HEK293T (cell line): Measurements from ENCODE around the gene MTURN.
"Not testable (repeated sequence)": the region's sequence is repeated elsewhere in the genome, so short reads cannot be mapped to it uniquely, and the experiment has no call there.

ENCODE experiments used
- CTCF ChIA-PET: fragments of 350-600 bp; formaldehyde crosslinking; extraction: SDS; loops from one replicate; lab custom pipeline; 2021; ENCODE audit warnings: antibody characterized with exemption, inconsistent platforms; lab: Yijun Ruan, JAX
- POLR2A ChIA-PET: fragments of 350-600 bp; formaldehyde crosslinking; extraction: SDS; loops from one replicate; lab custom pipeline; 2020; ENCODE audit warnings: antibody characterized with exemption, inconsistent platforms; lab: Yijun Ruan, JAX
- DNase-seq: peaks from one replicate; pipeline ENCODE4 v3.0.0; 2012; ENCODE audit warnings: mixed read lengths; ENCODE audit errors: extremely low spot score
- ARNT ChIP-seq: fragments of 450-650 bp; IDR thresholded peaks from 2 replicates; pipeline ENCODE4 v1.6.1; 2017; ENCODE audit warnings: mild to moderate bottlenecking
- BHLHE40 ChIP-seq: fragments of 450-650 bp; IDR thresholded peaks from 2 replicates; pipeline ENCODE4 v1.6.1; 2016; ENCODE audit warnings: mild to moderate bottlenecking, moderate library complexity, borderline replicate concordance
- CTBP1 ChIP-seq: fragments of 450-650 bp; IDR thresholded peaks from 2 replicates; pipeline ENCODE4 v1.6.1; 2016; ENCODE audit warnings: borderline replicate concordance
- ELF4 ChIP-seq: fragments of 450-650 bp; IDR thresholded peaks from 2 replicates; pipeline ENCODE4 v1.6.1; 2017; ENCODE audit warnings: antibody characterized with exemption
- FOXA1 ChIP-seq: fragments of 450-650 bp; IDR thresholded peaks from 2 replicates; pipeline ENCODE4 v1.6.1; 2016; ENCODE audit warnings: mild to moderate bottlenecking
- FOXK2 ChIP-seq: fragments of 450-650 bp; IDR thresholded peaks from 2 replicates; pipeline ENCODE4 v1.6.1; 2016; ENCODE audit warnings: mild to moderate bottlenecking
- FOXM1 ChIP-seq: fragments of 450-650 bp; IDR thresholded peaks from 2 replicates; pipeline ENCODE4 v1.6.1; 2017; ENCODE audit warnings: mild to moderate bottlenecking, borderline replicate concordance
- HDGF ChIP-seq: fragments of 450-650 bp; IDR thresholded peaks from 2 replicates; pipeline ENCODE4 v1.6.1; 2017; ENCODE audit warnings: antibody characterized with exemption, borderline replicate concordance
- L3MBTL2 ChIP-seq: fragments of 450-650 bp; conservative IDR thresholded peaks from 2 replicates; pipeline ENCODE4 v1.6.1; 2016; ENCODE audit warnings: mild to moderate bottlenecking
- LEF1 ChIP-seq: fragments of 450-650 bp; IDR thresholded peaks from 2 replicates; pipeline ENCODE4 v1.6.1; 2017; ENCODE audit warnings: mild to moderate bottlenecking, borderline replicate concordance
- NFRKB ChIP-seq: fragments of 450-650 bp; IDR thresholded peaks from 2 replicates; pipeline ENCODE4 v1.6.1; 2016; ENCODE audit warnings: mild to moderate bottlenecking, moderate library complexity
- SP1 ChIP-seq: fragments of 450-650 bp; IDR thresholded peaks from 2 replicates; pipeline ENCODE4 v1.6.1; 2017
- SUZ12 ChIP-seq: fragments of 450-650 bp; IDR thresholded peaks from 2 replicates; pipeline ENCODE4 v1.6.1; 2016; ENCODE audit warnings: mild to moderate bottlenecking
- TARDBP ChIP-seq: fragments of 450-650 bp; IDR thresholded peaks from 2 replicates; pipeline ENCODE4 v1.6.1; 2016
- ZNF384 ChIP-seq: fragments of 450-650 bp; IDR thresholded peaks from 2 replicates; pipeline ENCODE4 v1.6.1; 2016
- TF ChIP-seq, protein P1 (sequence below): fragments of 450-650 bp; IDR thresholded peaks from 2 replicates; pipeline ENCODE4 v1.6.1; 2016

Gene MTURN

DNA sequence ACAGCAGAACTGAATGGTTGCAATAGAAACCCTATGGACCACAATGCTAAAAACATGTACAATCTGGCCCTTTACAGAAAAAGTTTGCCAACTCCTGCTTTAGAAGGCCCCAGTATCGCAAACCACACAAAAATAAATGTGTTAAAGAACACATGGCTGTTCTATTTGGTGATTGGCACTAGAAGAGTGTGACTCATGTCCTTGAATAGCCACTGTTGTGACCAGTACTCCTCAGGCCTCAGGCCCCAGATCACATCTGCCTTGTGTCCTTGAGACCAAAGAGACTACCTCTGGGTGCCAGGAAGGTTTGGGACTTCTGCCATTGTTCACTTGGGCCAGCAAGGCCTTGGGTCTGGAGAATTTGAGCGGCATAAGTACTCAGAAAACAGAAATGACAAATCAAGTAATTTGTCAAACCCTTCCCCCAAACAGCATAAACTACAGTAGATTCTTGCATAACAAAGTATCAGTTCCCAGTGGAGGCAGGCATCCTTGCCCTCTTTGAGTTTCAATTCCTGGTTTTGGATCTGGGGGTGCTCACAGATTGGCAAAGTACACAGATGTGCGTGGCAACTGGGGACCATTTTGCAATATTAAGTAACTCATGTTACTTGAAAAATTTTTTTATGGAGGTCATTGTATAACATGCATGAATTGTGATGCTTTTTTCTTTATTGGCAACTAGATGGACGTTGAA lies 50.2 kb downstream of the MTURN start:
- no peak for DNase-seq
- CTCF ChIA-PET, result no interaction called here
- TF ChIP-seq NFRKB (no peak), ZNF384 (no peak), LEF1 (no peak), FOXK2 (no peak), FOXA1 (no peak), HDGF (no peak), CTBP1 (no peak), SP1 (no peak), ELF4 (no peak), FOXM1 (no peak)
- TF ChIP-seq, protein P1, sequence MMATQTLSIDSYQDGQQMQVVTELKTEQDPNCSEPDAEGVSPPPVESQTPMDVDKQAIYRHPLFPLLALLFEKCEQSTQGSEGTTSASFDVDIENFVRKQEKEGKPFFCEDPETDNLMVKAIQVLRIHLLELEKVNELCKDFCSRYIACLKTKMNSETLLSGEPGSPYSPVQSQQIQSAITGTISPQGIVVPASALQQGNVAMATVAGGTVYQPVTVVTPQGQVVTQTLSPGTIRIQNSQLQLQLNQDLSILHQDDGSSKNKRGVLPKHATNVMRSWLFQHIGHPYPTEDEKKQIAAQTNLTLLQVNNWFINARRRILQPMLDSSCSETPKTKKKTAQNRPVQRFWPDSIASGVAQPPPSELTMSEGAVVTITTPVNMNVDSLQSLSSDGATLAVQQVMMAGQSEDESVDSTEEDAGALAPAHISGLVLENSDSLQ, result no peak
- POLR2A ChIA-PET, result no interaction called here

DNA sequence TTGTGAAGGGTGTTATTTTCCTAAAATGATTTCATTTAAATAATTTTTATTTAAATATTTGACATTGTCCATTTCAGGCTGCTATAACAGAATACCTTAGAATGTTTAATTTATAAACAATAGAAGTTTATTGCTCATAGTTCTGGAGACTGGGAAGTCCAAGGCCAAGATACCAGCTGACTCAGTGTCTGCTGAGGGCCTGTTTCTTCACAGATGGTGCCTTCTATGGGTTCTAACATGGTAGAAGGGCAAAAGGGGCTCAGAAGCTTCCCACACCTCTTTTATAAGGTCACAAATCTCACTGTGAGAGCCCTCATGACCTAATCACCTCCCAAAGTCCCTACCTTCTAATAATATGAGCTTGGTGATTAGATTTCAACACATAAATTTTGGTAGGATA lies 50.7 kb downstream of the MTURN start:
- TF ChIP-seq NFRKB (no peak), L3MBTL2 (no peak), ZNF384 (no peak)
- ChIA-PET POLR2A (no interaction called here), CTCF (no interaction called here)
- DNase-seq, result no peak

DNA sequence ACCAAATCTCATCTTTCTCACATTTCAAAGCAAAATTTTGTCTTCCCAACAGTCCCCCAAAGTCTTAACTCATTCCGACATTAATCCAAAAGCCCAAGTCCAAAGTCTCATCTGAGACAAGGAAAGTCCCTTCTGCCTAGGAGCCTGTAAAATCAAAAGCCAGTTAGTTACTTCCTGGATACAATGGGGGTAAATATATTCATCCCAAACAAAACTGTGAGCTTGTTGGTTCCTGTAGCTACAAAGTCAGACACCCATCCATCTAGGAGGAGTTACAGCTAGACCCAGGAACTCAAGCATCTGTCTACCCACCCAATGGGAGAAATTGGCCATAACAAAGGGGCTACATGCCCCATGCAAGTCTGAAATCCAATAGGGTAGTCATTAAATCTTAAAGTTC lies 51.9 kb downstream of the MTURN start:
- ChIA-PET POLR2A (no interaction called here), CTCF (no interaction called here)
- TF ChIP-seq FOXK2 (no peak), ELF4 (no peak), FOXM1 (no peak)
- TF ChIP-seq, protein P1, result no peak
- DNase-seq, result no peak

DNA sequence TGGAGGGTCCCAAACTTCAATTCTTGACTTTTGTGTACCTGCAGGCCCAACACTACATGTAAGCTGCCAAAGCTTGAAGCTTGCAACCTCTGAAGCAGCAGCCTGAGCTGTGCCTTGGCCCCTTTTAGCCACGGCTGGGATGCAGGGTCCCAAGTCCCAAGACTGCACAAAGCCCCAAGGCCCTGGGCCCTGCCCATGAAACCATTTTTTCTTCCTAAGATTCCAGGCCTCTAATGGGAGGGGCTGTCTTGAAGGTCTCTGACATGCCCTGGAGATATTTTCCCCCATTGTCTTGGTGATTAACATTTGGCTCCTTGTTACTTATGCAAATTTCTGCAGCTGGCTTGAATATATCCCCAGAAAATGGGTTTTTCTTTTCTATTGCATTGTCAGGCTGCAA lies 52.7 kb downstream of the MTURN start:
- CTCF ChIA-PET, result no interaction called here
- POLR2A ChIA-PET, result no interaction called here
- DNase-seq, result no peak
- TF ChIP-seq ARNT (no peak), ELF4 (no peak), FOXM1 (no peak), CTBP1 (no peak), NFRKB (no peak), SUZ12 (no peak), BHLHE40 (no peak), FOXK2 (no peak), HDGF (no peak)

DNA sequence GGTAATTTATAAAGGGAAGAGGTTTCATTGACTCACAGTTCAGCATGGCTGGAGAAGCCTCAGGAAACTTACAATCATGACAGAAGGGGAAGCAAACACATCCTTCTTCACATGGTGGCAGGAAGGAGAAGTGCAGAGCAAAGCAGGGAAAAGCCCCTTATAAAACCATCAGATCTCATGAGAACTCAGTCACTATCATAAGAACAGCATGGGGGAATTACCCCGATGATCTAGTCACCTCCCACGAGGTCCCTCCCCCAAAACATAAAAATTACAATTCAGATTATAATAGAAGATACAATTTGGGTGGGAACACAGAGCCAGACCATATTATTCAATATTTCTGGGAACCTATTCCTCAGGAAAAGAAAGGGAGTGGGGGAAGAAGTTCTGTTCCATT lies 53.6 kb downstream of the MTURN start:
- CTCF ChIA-PET, POLR2A ChIA-PET, DNase-seq: not testable (repeated sequence)

DNA sequence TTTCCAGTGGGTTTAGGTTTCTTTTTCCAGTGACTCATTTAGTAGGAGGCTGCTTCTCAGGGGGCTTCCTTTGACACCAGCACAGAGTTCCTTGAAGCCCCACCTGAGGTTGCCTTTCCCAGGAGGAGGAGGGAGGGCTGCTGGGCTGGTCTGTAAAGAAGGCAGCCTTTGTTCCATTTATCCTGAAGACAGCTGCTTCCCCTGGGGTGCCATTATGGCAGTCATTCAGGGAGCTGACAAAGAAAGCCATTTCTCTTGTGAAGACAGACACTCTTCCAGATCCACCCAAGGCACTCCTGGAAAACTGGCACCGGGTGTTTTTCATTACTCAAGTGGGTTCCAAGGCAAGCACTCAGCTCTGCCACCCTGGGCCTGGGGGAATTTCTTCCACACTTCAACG lies 54.0 kb downstream of the MTURN start:
- TF ChIP-seq TARDBP (no peak), HDGF (no peak), FOXM1 (no peak), LEF1 (no peak), SUZ12 (no peak), ZNF384 (no peak), ARNT (no peak), SP1 (no peak), CTBP1 (no peak), FOXK2 (no peak), FOXA1 (no peak), ELF4 (no peak), L3MBTL2 (no peak), BHLHE40 (no peak)
- TF ChIP-seq, protein P1, result no peak
- CTCF ChIA-PET, result no interaction called here
- no peak for DNase-seq
- POLR2A ChIA-PET, result no interaction called here

DNA sequence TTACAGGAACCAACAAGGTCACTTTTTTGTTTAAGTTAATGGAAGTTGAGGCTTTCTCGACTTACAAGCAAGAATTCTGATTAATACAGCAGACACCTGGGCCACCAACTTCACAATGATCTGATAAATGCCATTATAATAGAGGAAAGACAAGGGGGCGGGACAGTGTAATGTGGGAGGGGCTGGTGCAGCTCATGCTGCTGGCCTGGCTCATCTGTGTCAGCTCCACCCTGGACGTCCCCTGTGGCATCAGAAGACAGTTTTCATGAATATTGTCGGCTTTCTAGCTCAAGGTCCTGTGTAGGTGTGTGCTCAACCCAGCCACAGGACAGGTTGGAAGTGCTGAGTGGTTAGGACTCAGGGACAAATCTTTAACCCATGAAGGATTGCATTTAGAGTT lies 57.0 kb downstream of the MTURN start:
- ChIA-PET CTCF (no interaction called here), POLR2A (no interaction called here)
- DNase-seq, result no peak
- TF ChIP-seq TARDBP (no peak), HDGF (no peak), LEF1 (no peak), FOXM1 (no peak), BHLHE40 (no peak), FOXA1 (no peak), ELF4 (no peak), ARNT (no peak), NFRKB (no peak), SP1 (no peak), ZNF384 (no peak), L3MBTL2 (no peak), CTBP1 (no peak), FOXK2 (no peak), SUZ12 (no peak)
- TF ChIP-seq, protein P1, result no peak
